NK-92 (cell line): ENCODE results near the gene CPNE5.

Experiments used
- DNase-seq: peaks from one replicate; lab custom pipeline; 2025; ENCODE audit not compliant: unreplicated experiment; lab: John Stamatoyannopoulos, UW

Gene CPNE5

GRCh38 chr6:36766399-36766945 is 72.8 kb downstream of the CPNE5 start:
- DNase-seq = no peak

DNA sequence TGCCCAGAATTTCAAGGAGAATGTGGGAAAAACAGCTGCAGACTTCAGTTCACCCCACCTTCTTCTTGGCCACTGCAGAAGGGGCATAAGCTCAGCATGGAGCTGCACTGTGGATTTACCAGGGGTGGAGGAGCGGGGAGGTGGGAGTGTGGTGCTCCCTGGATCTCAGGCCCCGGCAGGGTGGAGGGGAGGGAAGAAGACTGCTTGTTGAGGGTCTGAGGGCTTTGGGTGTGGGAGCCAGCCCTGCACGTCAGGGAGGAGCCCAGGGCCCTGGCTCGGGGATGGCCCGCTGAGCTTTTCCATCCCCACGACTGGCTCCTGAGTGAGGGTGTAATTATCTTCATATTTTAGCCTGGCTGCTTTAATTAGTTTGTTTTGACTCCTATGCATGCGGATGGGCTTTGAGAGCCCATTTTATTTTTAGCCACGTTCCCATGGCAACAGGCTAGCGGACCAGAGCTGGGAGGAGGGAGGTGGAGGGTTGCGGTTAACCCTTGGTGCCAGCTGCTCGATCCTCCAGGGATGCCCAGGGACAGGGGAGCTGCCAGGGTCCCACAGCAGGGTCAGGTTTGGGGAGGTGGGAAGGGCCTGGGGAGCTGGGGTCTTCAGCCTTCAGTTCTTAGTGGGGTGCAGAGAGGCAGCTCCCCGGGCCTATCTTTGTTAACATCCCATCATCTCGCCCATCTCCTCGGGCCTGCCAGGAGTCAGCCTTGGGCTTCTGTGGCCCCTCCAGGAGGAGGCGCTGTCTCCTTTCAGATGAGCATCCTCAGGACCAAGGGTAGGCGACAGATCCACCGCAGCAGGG is 73.4 kb downstream of the CPNE5 start:
- DNase-seq = no peak

DNA sequence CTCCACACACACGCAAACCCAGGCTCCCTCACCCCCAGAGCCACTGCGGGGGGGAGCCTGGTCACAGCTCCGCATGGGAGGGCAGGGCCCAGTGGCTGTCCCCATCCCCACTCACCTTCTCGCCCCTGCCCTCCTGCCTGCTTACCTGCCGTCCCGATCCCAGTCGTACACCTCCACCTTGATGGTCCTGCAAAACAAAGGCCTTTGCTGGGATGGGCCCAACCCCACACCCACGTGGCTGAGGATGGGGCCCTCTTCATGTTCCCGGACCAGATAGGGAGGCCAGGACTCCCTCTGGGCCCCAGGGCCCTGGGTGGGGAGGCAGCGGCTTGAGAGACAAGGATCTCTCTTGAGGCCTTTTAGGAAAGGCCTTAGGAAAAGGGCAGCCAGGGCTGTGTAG is 74.1 kb downstream of the CPNE5 start:
- no peak for DNase-seq

DNA sequence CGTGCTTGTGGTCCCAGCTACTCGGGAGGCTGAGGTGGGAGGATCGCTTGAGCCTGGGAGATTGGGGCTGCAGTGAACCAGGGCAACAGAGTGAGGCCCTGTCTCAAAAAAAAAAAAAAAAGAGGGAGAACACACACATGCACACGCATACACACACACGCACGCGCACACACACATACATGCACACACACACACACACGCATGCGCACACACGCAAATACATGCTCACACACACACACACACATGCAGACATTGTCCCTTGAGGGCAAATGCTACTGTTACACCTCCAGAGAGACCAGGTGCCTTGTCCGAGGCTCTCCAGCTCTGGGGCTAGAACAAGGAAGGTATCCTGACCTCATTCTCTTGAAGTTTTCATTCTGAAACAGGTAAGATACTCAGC is 77.1 kb downstream of the CPNE5 start:
- no peak for DNase-seq

DNA sequence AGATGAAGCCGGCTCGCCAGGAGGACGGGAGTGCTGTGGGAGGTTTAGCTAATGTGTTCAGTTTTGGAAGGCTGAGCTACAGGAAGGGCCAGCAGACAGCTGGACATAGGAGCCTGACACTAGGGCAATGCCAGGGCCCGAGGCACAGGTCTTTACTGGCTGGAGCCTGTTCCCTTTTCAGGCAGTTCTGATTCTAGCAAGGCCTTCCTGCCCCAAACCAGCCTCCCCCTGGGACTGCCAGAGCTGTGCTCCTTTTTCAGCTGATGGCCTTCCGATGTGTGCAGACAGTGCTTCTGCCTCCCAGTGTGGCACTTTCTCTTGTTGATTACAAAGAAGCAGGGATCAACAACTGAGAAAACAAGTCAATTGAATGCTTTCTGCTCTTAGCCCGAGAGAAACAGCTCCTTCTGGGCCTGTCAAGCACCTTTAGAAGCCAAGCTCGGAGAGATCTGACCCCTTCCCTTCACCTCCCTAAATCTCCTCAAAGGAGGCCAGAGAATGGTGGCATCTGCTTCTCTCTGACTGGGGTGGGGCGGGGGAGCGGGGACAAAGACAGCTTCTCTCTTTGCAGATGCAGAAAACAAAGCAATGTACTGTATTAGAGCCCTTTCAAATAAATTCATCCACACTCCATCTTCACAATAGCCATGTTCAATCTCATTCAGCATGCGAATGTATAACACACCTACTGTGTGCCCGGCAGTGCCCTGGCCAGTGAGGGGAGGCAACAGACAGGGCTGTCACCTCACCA is 78.4 kb downstream of the CPNE5 start:
- no peak for DNase-seq

GRCh38 chr6:36759148-36759759 is 80.0 kb downstream of the CPNE5 start:
- DNase-seq = no peak

- no peak for DNase-seq
These were observed 80.6 kb downstream of the CPNE5 start for GRCh38 chr6:36758516-36759147.

DNA sequence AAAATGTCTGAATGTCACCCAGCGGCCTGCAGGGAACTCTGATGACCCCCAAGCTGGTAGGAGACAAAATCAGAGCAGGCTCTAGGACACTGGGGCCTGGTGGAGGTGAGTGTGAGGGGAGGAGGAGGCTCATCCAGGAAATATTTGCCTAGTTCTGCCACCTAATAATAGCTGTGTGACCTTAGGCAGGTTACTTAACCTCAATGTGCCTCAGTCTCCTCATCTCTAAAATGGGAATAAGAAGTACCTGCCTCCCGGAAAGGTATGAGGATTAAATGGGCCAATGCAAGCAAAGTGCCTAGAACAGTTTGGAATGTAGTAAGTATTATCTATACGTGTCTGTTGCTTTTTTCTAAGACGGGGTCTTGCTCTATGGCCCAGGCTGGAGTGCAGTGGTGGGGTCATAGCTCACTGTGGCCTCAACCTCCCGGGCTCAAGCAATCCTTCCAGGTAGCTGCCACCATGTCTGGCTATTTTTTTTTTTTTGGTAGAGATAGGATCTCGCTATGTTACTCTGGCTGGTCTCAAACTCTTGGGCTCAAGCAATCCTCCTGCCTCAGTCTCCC is 81.2 kb downstream of the CPNE5 start:
- no peak for DNase-seq

DNA sequence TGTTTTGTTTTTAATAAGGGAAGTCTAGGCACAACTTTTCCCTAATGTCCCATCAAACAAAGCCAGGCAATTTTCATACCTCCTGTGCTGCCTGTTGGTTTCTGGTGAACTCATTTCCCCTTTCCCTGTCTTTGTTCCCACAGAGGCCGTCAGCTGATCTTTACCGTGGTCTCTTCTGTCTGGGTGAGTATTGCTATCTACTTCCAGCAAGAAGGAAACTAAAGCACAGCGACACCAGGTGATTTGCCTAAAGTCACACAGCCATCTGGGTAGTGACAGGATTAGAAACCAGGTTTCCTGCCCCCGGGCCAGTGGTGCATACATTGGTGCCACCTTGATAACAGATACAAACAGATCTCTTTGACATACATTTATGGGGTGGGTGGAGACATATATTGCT is 82.0 kb downstream of the CPNE5 start:
- DNase-seq = no peak

- DNase-seq = no peak
These were observed 82.5 kb downstream of the CPNE5 start for GRCh38 chr6:36756786-36757185.

GRCh38 chr6:36755435-36756348 is 83.6 kb downstream of the CPNE5 start:
- DNase-seq = no peak

- no peak for DNase-seq
These were observed 84.4 kb downstream of the CPNE5 start for GRCh38 chr6:36754582-36755434.

- no peak for DNase-seq
These were observed 85.4 kb downstream of the CPNE5 start for GRCh38 chr6:36753671-36754405.

DNA sequence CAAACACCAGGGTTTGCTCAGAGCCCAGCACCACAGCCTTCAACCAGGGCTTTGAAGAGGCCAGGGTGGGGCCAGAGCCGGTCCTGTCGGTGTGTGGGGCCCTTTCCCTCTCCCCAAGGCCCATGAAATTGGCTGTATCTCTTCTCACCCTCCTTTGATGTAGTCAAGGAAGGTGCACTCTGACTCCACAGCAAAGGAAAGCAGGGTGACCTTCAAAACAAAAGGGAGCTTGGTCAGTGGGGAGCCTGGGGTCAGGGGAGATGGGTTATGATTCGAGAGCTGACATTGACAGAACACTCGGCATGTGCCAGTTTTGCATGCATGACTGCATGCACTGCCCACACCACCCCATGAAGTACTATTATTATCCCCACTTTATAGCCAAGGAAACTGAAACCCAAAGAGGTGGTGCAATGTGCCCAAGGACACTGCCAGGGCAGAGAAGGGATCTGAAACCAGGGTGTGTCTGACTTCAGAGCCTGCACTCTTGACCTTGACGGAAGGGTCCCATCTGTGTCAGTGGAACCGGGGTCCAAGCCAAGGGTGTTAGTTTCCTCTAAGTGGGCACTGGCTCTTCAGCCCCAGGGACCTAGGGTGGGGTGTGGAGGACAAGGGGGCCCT is 86.2 kb downstream of the CPNE5 start:
- DNase-seq = no peak

GRCh38 chr6:36752187-36752885 is 86.9 kb downstream of the CPNE5 start:
- DNase-seq = no peak

GRCh38 chr6:36751833-36752186 is 87.4 kb downstream of the CPNE5 start:
- DNase-seq = no peak

GRCh38 chr6:36751091-36751490 is 88.2 kb downstream of the CPNE5 start:
- DNase-seq = no peak
